ENCODE data around the gene TSNAXIP1.

- TF ChIP-seq CTCF (IDR thresholded peaks at IDR 0.05) (no peak), POLR2A (IDR thresholded peaks at IDR 0.05) (no peak)
These were observed 67.0 kb downstream of the TSNAXIP1 start for GRCh38 chr16:67873435-67874370.
